HepG2 (cell line): Measurements from ENCODE around the gene ARL8A. TPM values are rescaled to one million over a fixed set of nuclear protein-coding genes. Genes with fewer than 3 reads are reported as not detected.

ENCODE experiments used
- BRCA1 ChIP-seq: sonication (generic); formaldehyde crosslinking; IDR thresholded peaks from 2 replicates; pipeline ENCODE4 v1.4.0; 2020; ENCODE audit warnings: missing genetic modification reagents
- FLYWCH1 ChIP-seq: sonication (generic); formaldehyde crosslinking; IDR thresholded peaks from 2 replicates; pipeline ENCODE4 v1.8.1; 2023; ENCODE audit warnings: mild to moderate bottlenecking, missing genetic modification reagents
- ZBTB20 ChIP-seq: sonication (generic); formaldehyde crosslinking; IDR thresholded peaks from 2 replicates; pipeline ENCODE4 v1.8.1; 2023; ENCODE audit warnings: missing genetic modification reagents, low read depth, mild to moderate bottlenecking, borderline replicate concordance
- ZFP37 ChIP-seq: sonication (generic); formaldehyde crosslinking; IDR thresholded peaks from 2 replicates; pipeline ENCODE4 v1.4.0; 2020; ENCODE audit warnings: missing genetic modification reagents, borderline replicate concordance
- ZFP90 ChIP-seq: sonication (generic); formaldehyde crosslinking; IDR thresholded peaks from 2 replicates; pipeline ENCODE4 v1.8.0; 2022; ENCODE audit warnings: missing genetic modification reagents, mild to moderate bottlenecking, inconsistent platforms, borderline replicate concordance
- ZNF350 ChIP-seq: sonication (generic); formaldehyde crosslinking; IDR thresholded peaks from 2 replicates; pipeline ENCODE4 v1.4.0; 2020; ENCODE audit warnings: mild to moderate bottlenecking, low read depth, missing genetic modification reagents, borderline replicate concordance
- ZNF7 ChIP-seq: IDR thresholded peaks from 2 replicates; pipeline ENCODE4 v1.6.1; 2016; ENCODE audit warnings: missing biosample characterization, missing genetic modification reagents
- ZNF776 ChIP-seq: sonication (generic); formaldehyde crosslinking; IDR thresholded peaks from 2 replicates; pipeline ENCODE4 v1.4.0; 2020; ENCODE audit warnings: mild to moderate bottlenecking, missing genetic modification reagents
- polyA plus RNA-seq, 8 experiments: library from polyadenylated mRNA; depleted of rRNA in 3 of 8; stranded (reverse) in 7 of 8; unstranded in 1 of 8; fragments of >200 nt; fragmentation: Illumina TruSeq in 4 of 8; extraction: Trizol in 4 of 8; gene quantifications; 2 replicates each; pipeline versions ENCODE4 v1.2.1 to v1.2.3, GENCODE V29; 2011 to 2016; ENCODE audit warnings: low read depth in 4 of 8, missing spikeins in 1 of 8, mixed read lengths in 1 of 8; ENCODE audit not compliant: insufficient read depth in 1 of 8
- total RNA-seq, 5 experiments: library from RNA; depleted of rRNA; stranded (reverse); fragments of >200 nt; fragmentation: Illumina TruSeq; extraction: Trizol; gene quantifications; 2 replicates each; pipeline ENCODE4 v1.2.3, GENCODE V29; 2016; ENCODE audit warnings: low read depth in 1 of 5
- TF ChIP-seq, protein P1 (sequence below): sonication (generic); formaldehyde crosslinking; conservative IDR thresholded peaks from 2 replicates; pipeline ENCODE4 v1.4.0; 2020; ENCODE audit warnings: mild to moderate bottlenecking, missing genetic modification reagents, moderate library complexity
- TF ChIP-seq, protein P2 (sequence below): sonication (generic); formaldehyde crosslinking; IDR thresholded peaks from 2 replicates; pipeline ENCODE4 v1.5.1; 2020; ENCODE audit warnings: mild to moderate bottlenecking, missing genetic modification reagents, moderate library complexity
- TF ChIP-seq, protein P3 (sequence below): sonication (generic); formaldehyde crosslinking; IDR thresholded peaks from 2 replicates; pipeline ENCODE4 v1.5.1; 2020; ENCODE audit warnings: mild to moderate bottlenecking, missing genetic modification reagents, moderate library complexity

The ARL8A gene
- total and polyA plus RNA-seq, 2 of the 13 experiments (the other 11 are each of a cell fraction or from before 2014, with no cell fraction given) = 2.7 to 23.4 TPM

DNA sequence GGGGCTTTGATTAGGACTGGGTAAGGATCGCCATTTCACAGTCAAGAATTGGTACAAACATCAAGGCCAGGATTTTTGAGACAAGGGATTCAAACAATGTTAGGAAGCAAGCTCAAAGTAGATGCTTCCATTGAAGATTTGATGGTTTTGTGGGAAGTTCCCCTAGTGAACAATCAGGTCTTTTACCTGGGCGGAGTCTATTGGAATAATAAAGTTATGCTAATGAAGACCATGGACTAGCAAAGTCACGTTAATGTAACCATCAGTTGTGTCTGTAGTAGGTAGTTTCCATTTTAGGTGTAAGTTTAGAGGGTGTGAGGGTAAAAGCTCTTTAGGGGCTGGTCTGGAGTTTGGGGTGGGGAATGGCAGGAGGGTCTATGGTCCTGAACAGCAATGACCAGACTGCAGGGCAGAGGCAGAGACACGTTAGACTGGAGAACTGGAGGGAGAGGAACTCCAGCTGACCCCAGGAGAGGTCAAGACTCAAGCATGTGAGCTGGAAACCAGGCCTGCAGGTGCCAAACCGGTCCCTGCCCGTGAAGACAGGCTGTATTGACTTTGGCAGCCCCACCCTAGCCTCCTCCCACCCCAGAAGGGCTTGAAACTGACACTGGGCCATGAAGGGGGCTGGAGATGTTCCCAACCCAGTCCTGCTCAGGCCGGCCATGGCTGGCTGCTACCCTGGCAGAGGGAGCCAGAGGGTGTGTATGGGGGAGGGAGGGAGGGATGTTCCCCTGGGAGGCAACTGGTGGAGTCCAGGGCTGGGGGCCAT, 57.8 kb downstream of the ARL8A start (continued):
- TF ChIP-seq, protein P1, sequence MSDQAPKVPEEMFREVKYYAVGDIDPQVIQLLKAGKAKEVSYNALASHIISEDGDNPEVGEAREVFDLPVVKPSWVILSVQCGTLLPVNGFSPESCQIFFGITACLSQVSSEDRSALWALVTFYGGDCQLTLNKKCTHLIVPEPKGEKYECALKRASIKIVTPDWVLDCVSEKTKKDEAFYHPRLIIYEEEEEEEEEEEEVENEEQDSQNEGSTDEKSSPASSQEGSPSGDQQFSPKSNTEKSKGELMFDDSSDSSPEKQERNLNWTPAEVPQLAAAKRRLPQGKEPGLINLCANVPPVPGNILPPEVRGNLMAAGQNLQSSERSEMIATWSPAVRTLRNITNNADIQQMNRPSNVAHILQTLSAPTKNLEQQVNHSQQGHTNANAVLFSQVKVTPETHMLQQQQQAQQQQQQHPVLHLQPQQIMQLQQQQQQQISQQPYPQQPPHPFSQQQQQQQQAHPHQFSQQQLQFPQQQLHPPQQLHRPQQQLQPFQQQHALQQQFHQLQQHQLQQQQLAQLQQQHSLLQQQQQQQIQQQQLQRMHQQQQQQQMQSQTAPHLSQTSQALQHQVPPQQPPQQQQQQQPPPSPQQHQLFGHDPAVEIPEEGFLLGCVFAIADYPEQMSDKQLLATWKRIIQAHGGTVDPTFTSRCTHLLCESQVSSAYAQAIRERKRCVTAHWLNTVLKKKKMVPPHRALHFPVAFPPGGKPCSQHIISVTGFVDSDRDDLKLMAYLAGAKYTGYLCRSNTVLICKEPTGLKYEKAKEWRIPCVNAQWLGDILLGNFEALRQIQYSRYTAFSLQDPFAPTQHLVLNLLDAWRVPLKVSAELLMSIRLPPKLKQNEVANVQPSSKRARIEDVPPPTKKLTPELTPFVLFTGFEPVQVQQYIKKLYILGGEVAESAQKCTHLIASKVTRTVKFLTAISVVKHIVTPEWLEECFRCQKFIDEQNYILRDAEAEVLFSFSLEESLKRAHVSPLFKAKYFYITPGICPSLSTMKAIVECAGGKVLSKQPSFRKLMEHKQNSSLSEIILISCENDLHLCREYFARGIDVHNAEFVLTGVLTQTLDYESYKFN (CRISPR knock-in tag) = no peak
- TF ChIP-seq FLYWCH1 (CRISPR knock-in tag) = no peak
- no peak for TF ChIP-seq ZFP37 (CRISPR knock-in tag)
- TF ChIP-seq, protein P2, sequence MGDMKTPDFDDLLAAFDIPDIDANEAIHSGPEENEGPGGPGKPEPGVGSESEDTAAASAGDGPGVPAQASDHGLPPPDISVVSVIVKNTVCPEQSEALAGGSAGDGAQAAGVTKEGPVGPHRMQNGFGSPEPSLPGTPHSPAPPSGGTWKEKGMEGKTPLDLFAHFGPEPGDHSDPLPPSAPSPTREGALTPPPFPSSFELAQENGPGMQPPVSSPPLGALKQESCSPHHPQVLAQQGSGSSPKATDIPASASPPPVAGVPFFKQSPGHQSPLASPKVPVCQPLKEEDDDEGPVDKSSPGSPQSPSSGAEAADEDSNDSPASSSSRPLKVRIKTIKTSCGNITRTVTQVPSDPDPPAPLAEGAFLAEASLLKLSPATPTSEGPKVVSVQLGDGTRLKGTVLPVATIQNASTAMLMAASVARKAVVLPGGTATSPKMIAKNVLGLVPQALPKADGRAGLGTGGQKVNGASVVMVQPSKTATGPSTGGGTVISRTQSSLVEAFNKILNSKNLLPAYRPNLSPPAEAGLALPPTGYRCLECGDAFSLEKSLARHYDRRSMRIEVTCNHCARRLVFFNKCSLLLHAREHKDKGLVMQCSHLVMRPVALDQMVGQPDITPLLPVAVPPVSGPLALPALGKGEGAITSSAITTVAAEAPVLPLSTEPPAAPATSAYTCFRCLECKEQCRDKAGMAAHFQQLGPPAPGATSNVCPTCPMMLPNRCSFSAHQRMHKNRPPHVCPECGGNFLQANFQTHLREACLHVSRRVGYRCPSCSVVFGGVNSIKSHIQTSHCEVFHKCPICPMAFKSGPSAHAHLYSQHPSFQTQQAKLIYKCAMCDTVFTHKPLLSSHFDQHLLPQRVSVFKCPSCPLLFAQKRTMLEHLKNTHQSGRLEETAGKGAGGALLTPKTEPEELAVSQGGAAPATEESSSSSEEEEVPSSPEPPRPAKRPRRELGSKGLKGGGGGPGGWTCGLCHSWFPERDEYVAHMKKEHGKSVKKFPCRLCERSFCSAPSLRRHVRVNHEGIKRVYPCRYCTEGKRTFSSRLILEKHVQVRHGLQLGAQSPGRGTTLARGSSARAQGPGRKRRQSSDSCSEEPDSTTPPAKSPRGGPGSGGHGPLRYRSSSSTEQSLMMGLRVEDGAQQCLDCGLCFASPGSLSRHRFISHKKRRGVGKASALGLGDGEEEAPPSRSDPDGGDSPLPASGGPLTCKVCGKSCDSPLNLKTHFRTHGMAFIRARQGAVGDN (CRISPR knock-in tag) = peak; percentile 62
- TF ChIP-seq, protein P3, sequence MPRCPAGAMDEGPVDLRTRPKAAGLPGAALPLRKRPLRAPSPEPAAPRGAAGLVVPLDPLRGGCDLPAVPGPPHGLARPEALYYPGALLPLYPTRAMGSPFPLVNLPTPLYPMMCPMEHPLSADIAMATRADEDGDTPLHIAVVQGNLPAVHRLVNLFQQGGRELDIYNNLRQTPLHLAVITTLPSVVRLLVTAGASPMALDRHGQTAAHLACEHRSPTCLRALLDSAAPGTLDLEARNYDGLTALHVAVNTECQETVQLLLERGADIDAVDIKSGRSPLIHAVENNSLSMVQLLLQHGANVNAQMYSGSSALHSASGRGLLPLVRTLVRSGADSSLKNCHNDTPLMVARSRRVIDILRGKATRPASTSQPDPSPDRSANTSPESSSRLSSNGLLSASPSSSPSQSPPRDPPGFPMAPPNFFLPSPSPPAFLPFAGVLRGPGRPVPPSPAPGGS = no peak
- TF ChIP-seq ZNF350 (CRISPR knock-in tag) = no peak
- no peak for TF ChIP-seq ZNF776
- 0 out of 2 replicates have a peak, but pooled peaks have one; percentile 3 for TF ChIP-seq ZFP90
- 0 out of 2 replicates have a peak, but pooled peaks have one; percentile 69 for TF ChIP-seq BRCA1 (CRISPR knock-in tag)
- TF ChIP-seq ZBTB20 (CRISPR knock-in tag) = no peak
- TF ChIP-seq ZNF7 (CRISPR knock-in tag) = no peak
